ENCODE data around the gene PNLIP.

Gene PNLIP

GRCh38 chr10:116521424-116522290, 24.1 kb upstream of the PNLIP start:
- Histone ChIP-seq H3K36me3 (ENCODE audit: low read length) (no peaks in the 10 kb centered on the region), H3K4me3 (ENCODE audit: insufficient read depth, low read length, poor library complexity, severe bottlenecking) (no peak overlapping the region), H4K20me1 (ENCODE audit: low read depth, low read length) (no peaks in the 10 kb centered on the region), H3K4me2 (ENCODE audit: low read depth, low read length, poor library complexity, severe bottlenecking) (no peak overlapping the region), H3K9me2 (replicated peaks; ENCODE audit: insufficient read depth, low read length) (no peaks in the 10 kb centered on the region), H3K27me3 (ENCODE audit: low read length) (no peaks in the 10 kb centered on the region), H3K9ac (ENCODE audit: low read length) (no peak overlapping the region), H3K9me3 (ENCODE audit: insufficient read depth, low read length) (no peaks in the 10 kb centered on the region), H3K27ac (ENCODE audit: low read depth, low read length) (no peak overlapping the region), H3K79me2 (ENCODE audit: insufficient read depth, low read length) (no peaks in the 10 kb centered on the region), H2AFZ (ENCODE audit: low read depth, low read length, severe bottlenecking) (no peak overlapping the region), H3F3A (ENCODE audit: insufficient read depth) (no peaks in the 10 kb centered on the region)
- TF ChIP-seq CTCF (IDR thresholded peaks at IDR 0.05; ENCODE audit: insufficient read depth, low read length, poor library complexity, severe bottlenecking) (peak; percentile 54), EZH2phosphoT487 (conservative IDR thresholded peaks at IDR 0.05; ENCODE audit: low read length) (no peak)

- TF ChIP-seq CTCF (IDR thresholded peaks at IDR 0.05; ENCODE audit: insufficient read depth, low read length, poor library complexity, severe bottlenecking): no peak
- TF ChIP-seq EZH2phosphoT487 (conservative IDR thresholded peaks at IDR 0.05; ENCODE audit: low read length): no peak
- H3K27me3 ChIP-seq (ENCODE audit: low read length): no peaks in the 10 kb centered on the region
- H4K20me1 ChIP-seq (ENCODE audit: low read depth, low read length): no peaks in the 10 kb centered on the region
- no peaks in the 10 kb centered on the region for H3K36me3 ChIP-seq (ENCODE audit: low read length)
- H3K9me2 ChIP-seq (replicated peaks; ENCODE audit: insufficient read depth, low read length): no peaks in the 10 kb centered on the region
- H3K4me3 ChIP-seq (ENCODE audit: insufficient read depth, low read length, poor library complexity, severe bottlenecking): no peak overlapping the region
- no peaks in the 10 kb centered on the region for H3F3A ChIP-seq (ENCODE audit: insufficient read depth)
- H2AFZ ChIP-seq (ENCODE audit: low read depth, low read length, severe bottlenecking): no peak overlapping the region
- H3K4me2 ChIP-seq (ENCODE audit: low read depth, low read length, poor library complexity, severe bottlenecking): no peak overlapping the region
- no peaks in the 10 kb centered on the region for H3K79me2 ChIP-seq (ENCODE audit: insufficient read depth, low read length)
- no peak overlapping the region for H3K9ac ChIP-seq (ENCODE audit: low read length)
- no peak overlapping the region for H3K27ac ChIP-seq (ENCODE audit: low read depth, low read length)
- H3K9me3 ChIP-seq (ENCODE audit: insufficient read depth, low read length): no peaks in the 10 kb centered on the region
Observed at GRCh38 chr10:116522803-116523381, 22.8 kb upstream of the PNLIP start.

- no peaks in the 10 kb centered on the region for H3F3A ChIP-seq (ENCODE audit: insufficient read depth)
- no peak overlapping the region for H3K4me2 ChIP-seq (ENCODE audit: low read depth, low read length, poor library complexity, severe bottlenecking)
- no peak overlapping the region for H3K4me3 ChIP-seq (ENCODE audit: insufficient read depth, low read length, poor library complexity, severe bottlenecking)
- H3K27me3 ChIP-seq (ENCODE audit: low read length): no peaks in the 10 kb centered on the region
- TF ChIP-seq EZH2phosphoT487 (conservative IDR thresholded peaks at IDR 0.05; ENCODE audit: low read length): no peak
- no peak for TF ChIP-seq CTCF (IDR thresholded peaks at IDR 0.05; ENCODE audit: insufficient read depth, low read length, poor library complexity, severe bottlenecking)
- no peak overlapping the region for H2AFZ ChIP-seq (ENCODE audit: low read depth, low read length, severe bottlenecking)
- H4K20me1 ChIP-seq (ENCODE audit: low read depth, low read length): no peaks in the 10 kb centered on the region
- no peaks in the 10 kb centered on the region for H3K79me2 ChIP-seq (ENCODE audit: insufficient read depth, low read length)
- no peak overlapping the region for H3K9ac ChIP-seq (ENCODE audit: low read length)
- no peaks in the 10 kb centered on the region for H3K9me3 ChIP-seq (ENCODE audit: insufficient read depth, low read length)
- H3K9me2 ChIP-seq (replicated peaks; ENCODE audit: insufficient read depth, low read length): no peaks in the 10 kb centered on the region
- no peak overlapping the region for H3K27ac ChIP-seq (ENCODE audit: low read depth, low read length)
- H3K36me3 ChIP-seq (ENCODE audit: low read length): no peaks in the 10 kb centered on the region
Observed at GRCh38 chr10:116524736-116525135, 21.0 kb upstream of the PNLIP start.

Measured in SU-DHL-6 (cell line).